ENCODE results near the gene SLC25A18.

The SLC25A18 gene

DNA sequence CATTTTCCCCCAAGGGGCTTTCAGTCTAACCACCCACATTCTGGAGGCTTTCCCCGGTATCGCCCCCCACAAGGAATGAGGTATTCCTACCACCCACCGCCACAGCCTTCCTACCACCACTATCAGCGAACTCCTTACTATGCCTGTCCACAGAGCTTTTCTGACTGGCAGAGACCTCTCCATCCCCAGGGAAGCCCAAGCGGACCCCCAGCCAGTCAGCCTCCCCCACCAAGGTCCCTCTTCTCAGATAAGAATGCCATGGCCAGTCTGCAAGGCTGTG is 14.6 kb upstream of the SLC25A18 start:
- Histone ChIP-seq H2BK15ac (ENCODE audit: low read length) (no peak overlapping the region), H4K91ac (ENCODE audit: low read depth, low read length, poor library complexity) (no peak overlapping the region), H3K4me3 (ENCODE audit: low read length in 2 of 2) (no peak overlapping the region), H3K4me2 (ENCODE audit: insufficient read depth, low read length, poor library complexity, severe bottlenecking) (no peak overlapping the region), H3K14ac (ENCODE audit: low read length) (no peak overlapping the region), H3K9me3 (replicated peaks in 1 of 2; ENCODE audit: control insufficient read depth in 2 of 2, insufficient read depth in 1 of 2, low read depth in 1 of 2, low read length in 2 of 2) (peaks cover 0 to 2% of the 10 kb centered on the region in 2 donors), H3K27ac (replicated peaks; ENCODE audit: low read length) (no peak overlapping the region), H2BK12ac (ENCODE audit: low read length) (no peak overlapping the region), H2BK120ac (ENCODE audit: low read depth, low read length) (no peak overlapping the region), H3K18ac (ENCODE audit: low read length) (no peak overlapping the region), H3K36me3 (replicated peaks in 1 of 2; ENCODE audit: control insufficient read depth in 2 of 2, insufficient read depth in 2 of 2, low read length in 2 of 2) (peaks cover 55 to 82% of the 10 kb centered on the region in 2 donors), H3K79me1 (ENCODE audit: low read depth, low read length) (no peaks in the 10 kb centered on the region), H2BK5ac (ENCODE audit: low read length) (no peak overlapping the region), H3K9ac (ENCODE audit: low read depth, low read length, poor library complexity) (no peak overlapping the region), H3K27me3 (ENCODE audit: control insufficient read depth in 3 of 3, insufficient read depth in 3 of 3, low read depth in 1 of 3, low read length in 3 of 3) (no peaks in the 10 kb centered on the region), H4K8ac (ENCODE audit: low read depth, low read length) (no peak overlapping the region), H3K23ac (ENCODE audit: low read depth, low read length, poor library complexity) (no peak overlapping the region), H3K4ac (ENCODE audit: low read length) (no peak overlapping the region), H3K4me1 (ENCODE audit: control insufficient read depth in 2 of 2, insufficient read depth in 1 of 2, low read depth in 1 of 2, low read length in 2 of 2) (no peaks in the 10 kb centered on the region), H2AFZ (ENCODE audit: low read length) (no peak overlapping the region), H2AK5ac (ENCODE audit: low read depth, low read length) (no peak overlapping the region)
- no CpG with 5 or more reads among the region's 5 CpGs for WGBS, 2 donors (ENCODE audit: extremely low coverage in 2 of 2, insufficient read length in 2 of 2, insufficient replicate concordance in 1 of 2)
- DNase-seq (ENCODE audit: low spot score), result no peak

DNA sequence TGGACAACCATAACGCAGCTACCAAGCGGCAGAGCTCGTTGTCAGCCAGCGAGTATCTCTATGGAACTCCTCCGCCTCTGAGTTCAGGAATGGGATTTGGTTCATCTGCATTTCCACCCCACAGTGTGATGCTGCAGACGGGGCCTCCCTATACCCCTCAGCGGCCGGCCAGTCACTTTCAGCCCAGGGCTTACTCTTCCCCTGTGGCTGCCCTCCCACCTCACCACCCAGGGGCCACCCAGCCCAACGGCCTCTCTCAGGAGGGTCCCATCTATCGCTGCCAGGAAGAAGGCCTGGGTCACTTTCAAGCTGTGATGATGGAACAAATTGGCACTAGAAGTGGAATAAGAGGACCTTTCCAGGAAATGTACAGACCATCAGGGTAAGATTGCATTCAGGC is 14.1 kb upstream of the SLC25A18 start:
- Histone ChIP-seq H2BK120ac (ENCODE audit: low read depth, low read length) (no peak overlapping the region), H3K4me1 (ENCODE audit: control insufficient read depth in 2 of 2, insufficient read depth in 1 of 2, low read depth in 1 of 2, low read length in 2 of 2) (no peaks in the 10 kb centered on the region), H4K8ac (ENCODE audit: low read depth, low read length) (no peak overlapping the region), H3K9me3 (replicated peaks in 1 of 2; ENCODE audit: control insufficient read depth in 2 of 2, insufficient read depth in 1 of 2, low read depth in 1 of 2, low read length in 2 of 2) (peaks cover 0 to 2% of the 10 kb centered on the region in 2 donors), H3K27ac (replicated peaks; ENCODE audit: low read length) (no peak overlapping the region), H3K36me3 (replicated peaks in 1 of 2; ENCODE audit: control insufficient read depth in 2 of 2, insufficient read depth in 2 of 2, low read length in 2 of 2) (peaks cover 52 to 84% of the 10 kb centered on the region in 2 donors), H2BK12ac (ENCODE audit: low read length) (no peak overlapping the region), H3K79me1 (ENCODE audit: low read depth, low read length) (no peaks in the 10 kb centered on the region), H3K23ac (ENCODE audit: low read depth, low read length, poor library complexity) (no peak overlapping the region), H2BK15ac (ENCODE audit: low read length) (no peak overlapping the region), H3K9ac (ENCODE audit: low read depth, low read length, poor library complexity) (no peak overlapping the region), H2BK5ac (ENCODE audit: low read length) (no peak overlapping the region), H3K4ac (ENCODE audit: low read length) (no peak overlapping the region), H3K18ac (ENCODE audit: low read length) (no peak overlapping the region), H3K4me3 (ENCODE audit: low read length in 2 of 2) (no peak overlapping the region), H4K91ac (ENCODE audit: low read depth, low read length, poor library complexity) (no peak overlapping the region), H3K27me3 (ENCODE audit: control insufficient read depth in 3 of 3, insufficient read depth in 3 of 3, low read depth in 1 of 3, low read length in 3 of 3) (no peaks in the 10 kb centered on the region), H2AFZ (ENCODE audit: low read length) (no peak overlapping the region), H2AK5ac (ENCODE audit: low read depth, low read length) (no peak overlapping the region), H3K4me2 (ENCODE audit: insufficient read depth, low read length, poor library complexity, severe bottlenecking) (no peak overlapping the region), H3K14ac (ENCODE audit: low read length) (no peak overlapping the region)
- no peak for DNase-seq (ENCODE audit: low spot score)
- no CpG with 5 or more reads among the region's 10 CpGs for WGBS, 2 donors (ENCODE audit: extremely low coverage in 2 of 2, insufficient read length in 2 of 2, insufficient replicate concordance in 1 of 2)

DNA sequence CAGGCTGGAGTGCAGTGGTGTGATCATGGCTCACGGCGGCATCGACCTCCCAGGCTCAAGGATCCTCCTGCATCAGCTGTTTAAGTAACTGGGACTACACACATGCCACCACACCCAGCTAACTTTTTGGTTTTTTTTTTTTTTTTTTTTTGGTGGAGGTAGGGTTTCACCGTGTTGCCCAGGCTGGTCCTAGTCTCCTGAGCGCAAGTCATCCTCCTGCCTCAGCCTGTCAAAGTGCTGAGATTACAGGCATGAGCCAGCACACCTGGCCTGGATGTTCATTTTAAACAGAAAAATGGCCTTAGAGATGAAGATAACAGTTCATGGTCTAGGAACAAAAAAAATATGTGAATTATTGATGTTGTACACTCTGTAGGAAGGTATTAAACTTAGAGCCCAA is 13.6 kb upstream of the SLC25A18 start:
- Histone ChIP-seq H4K8ac (ENCODE audit: low read depth, low read length) (no peak overlapping the region), H3K79me1 (ENCODE audit: low read depth, low read length) (no peaks in the 10 kb centered on the region), H3K27me3 (ENCODE audit: control insufficient read depth in 3 of 3, insufficient read depth in 3 of 3, low read depth in 1 of 3, low read length in 3 of 3) (no peaks in the 10 kb centered on the region), H3K18ac (ENCODE audit: low read length) (no peak overlapping the region), H2BK120ac (ENCODE audit: low read depth, low read length) (no peak overlapping the region), H3K4ac (ENCODE audit: low read length) (no peak overlapping the region), H3K4me1 (ENCODE audit: control insufficient read depth in 2 of 2, insufficient read depth in 1 of 2, low read depth in 1 of 2, low read length in 2 of 2) (no peaks in the 10 kb centered on the region), H3K27ac (replicated peaks; ENCODE audit: low read length) (no peak overlapping the region), H3K4me3 (ENCODE audit: low read length in 2 of 2) (no peak overlapping the region), H3K36me3 (replicated peaks in 1 of 2; ENCODE audit: control insufficient read depth in 2 of 2, insufficient read depth in 2 of 2, low read length in 2 of 2) (peaks cover 56 to 85% of the 10 kb centered on the region in 2 donors), H3K4me2 (ENCODE audit: insufficient read depth, low read length, poor library complexity, severe bottlenecking) (no peak overlapping the region), H2BK12ac (ENCODE audit: low read length) (no peak overlapping the region), H3K9me3 (replicated peaks in 1 of 2; ENCODE audit: control insufficient read depth in 2 of 2, insufficient read depth in 1 of 2, low read depth in 1 of 2, low read length in 2 of 2) (peaks cover 0 to 2% of the 10 kb centered on the region in 2 donors), H4K91ac (ENCODE audit: low read depth, low read length, poor library complexity) (no peak overlapping the region), H3K14ac (ENCODE audit: low read length) (no peak overlapping the region), H2AFZ (ENCODE audit: low read length) (no peak overlapping the region), H3K9ac (ENCODE audit: low read depth, low read length, poor library complexity) (no peak overlapping the region), H2BK5ac (ENCODE audit: low read length) (no peak overlapping the region), H2AK5ac (ENCODE audit: low read depth, low read length) (no peak overlapping the region), H2BK15ac (ENCODE audit: low read length) (no peak overlapping the region), H3K23ac (ENCODE audit: low read depth, low read length, poor library complexity) (no peak overlapping the region)
- WGBS, 2 donors (ENCODE audit: extremely low coverage in 2 of 2, insufficient read length in 2 of 2, insufficient replicate concordance in 1 of 2), result no CpG with 5 or more reads among the region's 5 CpGs
- no peak for DNase-seq (ENCODE audit: low spot score)

DNA sequence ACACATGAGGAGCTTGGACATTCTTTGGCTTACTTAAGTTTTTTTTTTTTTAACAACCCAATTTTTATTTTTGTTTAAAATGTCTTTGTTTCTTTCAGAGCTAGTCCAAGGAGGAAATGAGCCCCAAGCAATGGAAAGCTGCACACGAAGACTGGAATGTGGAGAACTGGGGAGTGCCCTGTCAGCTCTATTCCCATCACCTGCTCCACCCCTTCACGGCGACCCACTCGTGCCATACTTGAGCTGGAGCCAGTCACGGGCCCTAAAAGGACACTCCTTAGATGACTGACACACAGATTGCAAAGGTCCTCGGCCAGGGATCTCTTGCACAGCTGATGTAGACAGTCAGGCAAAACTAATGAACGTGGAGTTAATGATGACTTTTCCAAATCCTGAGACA is 10.6 kb upstream of the SLC25A18 start:
- Histone ChIP-seq H3K4me1 (ENCODE audit: control insufficient read depth in 2 of 2, insufficient read depth in 1 of 2, low read depth in 1 of 2, low read length in 2 of 2) (no peaks in the 10 kb centered on the region), H3K4me3 (ENCODE audit: low read length in 2 of 2) (no peak overlapping the region), H3K4me2 (ENCODE audit: insufficient read depth, low read length, poor library complexity, severe bottlenecking) (no peak overlapping the region), H3K27ac (replicated peaks; ENCODE audit: low read length) (no peak overlapping the region), H3K79me1 (ENCODE audit: low read depth, low read length) (no peaks in the 10 kb centered on the region), H2BK120ac (ENCODE audit: low read depth, low read length) (no peak overlapping the region), H3K23ac (ENCODE audit: low read depth, low read length, poor library complexity) (no peak overlapping the region), H2BK15ac (ENCODE audit: low read length) (no peak overlapping the region), H3K4ac (ENCODE audit: low read length) (no peak overlapping the region), H3K9me3 (replicated peaks in 1 of 2; ENCODE audit: control insufficient read depth in 2 of 2, insufficient read depth in 1 of 2, low read depth in 1 of 2, low read length in 2 of 2) (peaks cover 0 to 2% of the 10 kb centered on the region in 2 donors), H2BK5ac (ENCODE audit: low read length) (no peak overlapping the region), H2BK12ac (ENCODE audit: low read length) (no peak overlapping the region), H3K9ac (ENCODE audit: low read depth, low read length, poor library complexity) (no peak overlapping the region), H3K27me3 (ENCODE audit: control insufficient read depth in 3 of 3, insufficient read depth in 3 of 3, low read depth in 1 of 3, low read length in 3 of 3) (no peaks in the 10 kb centered on the region), H3K36me3 (replicated peaks in 1 of 2; ENCODE audit: control insufficient read depth in 2 of 2, insufficient read depth in 2 of 2, low read length in 2 of 2) (peaks cover 62 to 97% of the 10 kb centered on the region in 2 donors), H4K91ac (ENCODE audit: low read depth, low read length, poor library complexity) (no peak overlapping the region), H2AFZ (ENCODE audit: low read length) (no peak overlapping the region), H3K14ac (ENCODE audit: low read length) (no peak overlapping the region), H4K8ac (ENCODE audit: low read depth, low read length) (no peak overlapping the region), H3K18ac (ENCODE audit: low read length) (no peak overlapping the region), H2AK5ac (ENCODE audit: low read depth, low read length) (no peak overlapping the region)
- no peak for DNase-seq (ENCODE audit: low spot score)
- WGBS, 2 donors (ENCODE audit: extremely low coverage in 2 of 2, insufficient read length in 2 of 2, insufficient replicate concordance in 1 of 2), result no CpG with 5 or more reads among the region's 7 CpGs
